OCI-LY7 (cell line): ENCODE results near the gene DOCK3. TPM values are rescaled to one million over a fixed set of nuclear protein-coding genes. Genes with fewer than 3 reads are reported as not detected.

Source experiments
- BruUV-seq: library from RNA; stranded (reverse); fragments of 400-500 nt; replicated peaks from 2 replicates; lab custom pipeline; 2021; lab: Mats Ljungman, UMichigan
- CTCF ChIA-PET: fragments of 300-600 bp; sonication (Branson Sonifier 250); formaldehyde crosslinking; loops from one replicate; lab custom pipeline; 2022; ENCODE audit warnings: antibody characterized with exemption; ENCODE audit not compliant: unreplicated experiment; lab: Charles Lee
- POLR2A ChIA-PET: fragments of 300-600 bp; sonication (Branson Sonifier 250); formaldehyde crosslinking; loops from one replicate; lab custom pipeline; 2022; ENCODE audit warnings: antibody characterized with exemption; lab: Charles Lee
- DNase-seq: peaks from one replicate; pipeline ENCODE4 v3.0.0-alpha.2; 2015; ENCODE audit warnings: low spot score
- H2AFZ ChIP-seq: fragments of 200-600 bp; sonication (generic), shearing (Covaris generic); 2 replicates; pipeline ENCODE4 v1.6.1; 2014; ENCODE audit warnings: mild to moderate bottlenecking, antibody characterized with exemption, low read length, moderate library complexity
- H3K27ac ChIP-seq: fragments of 200-600 bp; sonication (generic); 2 replicates; pipeline ENCODE4 v1.5.1; 2014; ENCODE audit warnings: mixed run types, low read depth, mild to moderate bottlenecking, moderate library complexity, low read length, inconsistent platforms; ENCODE audit not compliant: poor library complexity, severe bottlenecking
- H3K36me3 ChIP-seq: fragments of 200-600 bp; sonication (generic); 2 replicates; pipeline ENCODE4 v1.6.1; 2014; ENCODE audit warnings: mild to moderate bottlenecking, antibody characterized with exemption, low read length, moderate library complexity, mixed read lengths; ENCODE audit not compliant: insufficient read depth
- H3K4me1 ChIP-seq: fragments of 200-600 bp; sonication (generic); 2 replicates; pipeline ENCODE4 v1.5.1; 2014; ENCODE audit warnings: mild to moderate bottlenecking, low read length; ENCODE audit not compliant: insufficient read depth, poor library complexity, severe bottlenecking
- H3K4me2 ChIP-seq: fragments of 200-600 bp; sonication (generic); 2 replicates; pipeline ENCODE4 v1.6.1; 2014; ENCODE audit warnings: mild to moderate bottlenecking, low read length
- H3K4me3 ChIP-seq: fragments of 200-600 bp; sonication (generic); 2 replicates; pipeline ENCODE4 v1.5.1; 2014; ENCODE audit warnings: mild to moderate bottlenecking, low read depth, low read length; ENCODE audit not compliant: poor library complexity, severe bottlenecking
- H3K79me2 ChIP-seq: fragments of 200-600 bp; sonication (generic); 2 replicates; pipeline ENCODE4 v1.6.1; 2016; ENCODE audit warnings: low read depth, mild to moderate bottlenecking, low read length, moderate library complexity, mixed read lengths; ENCODE audit not compliant: insufficient read depth
- H3K9me2 ChIP-seq: fragments of 200-600 bp; sonication (generic); 2 replicates; pipeline ENCODE4 v1.6.1; 2016; ENCODE audit warnings: mild to moderate bottlenecking, low read length, mixed read lengths; ENCODE audit not compliant: insufficient read depth
- H3K9me3 ChIP-seq: fragments of 200-600 bp; sonication (generic); 2 replicates; pipeline ENCODE4 v1.6.1; 2014; ENCODE audit warnings: mild to moderate bottlenecking, mixed run types, low read length, mixed read lengths
- H4K20me1 ChIP-seq: fragments of 200-600 bp; sonication (generic); 2 replicates; pipeline ENCODE4 v1.6.1; 2014; ENCODE audit warnings: mild to moderate bottlenecking, antibody characterized with exemption, low read length, moderate library complexity, mixed read lengths; ENCODE audit not compliant: insufficient read depth
- EZH2phosphoT487 ChIP-seq: fragments of 200-600 bp; sonication (generic); IDR thresholded peaks from 2 replicates; pipeline ENCODE4 v1.6.1; 2018; ENCODE audit warnings: low read depth, borderline replicate concordance, mild to moderate bottlenecking, mixed run types, antibody characterized with exemption, low read length, moderate library complexity, mixed read lengths
- intact Hi-C: fragments of 100-400 bp; cut with micrococcal nuclease; formaldehyde crosslinking; loops from one replicate; pipeline ENCODE4 v1.10.0; 2022; ENCODE audit not compliant: unreplicated experiment
- total RNA-seq, 2 experiments: library from RNA; depleted of rRNA in 1 of 2; stranded (reverse); fragments of >200 nt in 1 of 2; shearing (Covaris generic) in 1 of 2; gene quantifications; 2 replicates each; pipeline ENCODE4 v1.2.3, GENCODE V29; 2014 to 2022
- TF ChIP-seq, protein P1 (sequence below): fragments of 200-600 bp; sonication (generic); conservative IDR thresholded peaks from 2 replicates; pipeline ENCODE4 v1.5.1; 2014; ENCODE audit warnings: mild to moderate bottlenecking, antibody characterized with exemption, low read length, moderate library complexity, mixed read lengths

The DOCK3 gene
- total RNA-seq, 2 experiments from 2014 or later: not detected

GRCh38 chr3:51378726-51379125 lies 704.0 kb downstream of the DOCK3 start:
- H3K9me3 ChIP-seq: no peaks in the 10 kb centered on the region
- H3K4me3 ChIP-seq: no peak overlapping the region
- H3K79me2 ChIP-seq: peaks cover 5% of the 10 kb centered on the region; the same call in 1 of the 2 replicates
- POLR2A ChIA-PET: interaction anchor here (0.6 kb wide), 1 partner anchor 72 kb away, joined by 3 read pairs; no protein-coding TSS in a partner anchor
- H4K20me1 ChIP-seq: no peaks in the 10 kb centered on the region
- H3K4me1 ChIP-seq: peaks cover 9% of the 10 kb centered on the region
- TF ChIP-seq, protein P1, sequence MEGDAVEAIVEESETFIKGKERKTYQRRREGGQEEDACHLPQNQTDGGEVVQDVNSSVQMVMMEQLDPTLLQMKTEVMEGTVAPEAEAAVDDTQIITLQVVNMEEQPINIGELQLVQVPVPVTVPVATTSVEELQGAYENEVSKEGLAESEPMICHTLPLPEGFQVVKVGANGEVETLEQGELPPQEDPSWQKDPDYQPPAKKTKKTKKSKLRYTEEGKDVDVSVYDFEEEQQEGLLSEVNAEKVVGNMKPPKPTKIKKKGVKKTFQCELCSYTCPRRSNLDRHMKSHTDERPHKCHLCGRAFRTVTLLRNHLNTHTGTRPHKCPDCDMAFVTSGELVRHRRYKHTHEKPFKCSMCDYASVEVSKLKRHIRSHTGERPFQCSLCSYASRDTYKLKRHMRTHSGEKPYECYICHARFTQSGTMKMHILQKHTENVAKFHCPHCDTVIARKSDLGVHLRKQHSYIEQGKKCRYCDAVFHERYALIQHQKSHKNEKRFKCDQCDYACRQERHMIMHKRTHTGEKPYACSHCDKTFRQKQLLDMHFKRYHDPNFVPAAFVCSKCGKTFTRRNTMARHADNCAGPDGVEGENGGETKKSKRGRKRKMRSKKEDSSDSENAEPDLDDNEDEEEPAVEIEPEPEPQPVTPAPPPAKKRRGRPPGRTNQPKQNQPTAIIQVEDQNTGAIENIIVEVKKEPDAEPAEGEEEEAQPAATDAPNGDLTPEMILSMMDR: no peak
- TF ChIP-seq EZH2phosphoT487: no peak
- intact Hi-C loops: loop anchor here (10.0 kb wide), 1 partner anchor 274 kb away; no protein-coding TSS in a partner anchor
- H3K9me2 ChIP-seq: no peaks in the 10 kb centered on the region
- no peak overlapping the region for H3K27ac ChIP-seq
- H3K4me2 ChIP-seq: no peak overlapping the region
- no peaks in the 10 kb centered on the region for H3K36me3 ChIP-seq
- CTCF ChIA-PET: no interaction called here
- BruUV-seq: no TSS peak
- DNase-seq: no peak
- H2AFZ ChIP-seq: no peak overlapping the region

- ChIA-PET POLR2A (no interaction called here), CTCF (no interaction called here)
- intact Hi-C loops: loop anchor here (10.0 kb wide), 1 partner anchor 274 kb away; no protein-coding TSS in a partner anchor
- no peaks in the 10 kb centered on the region for H4K20me1 ChIP-seq
- H2AFZ ChIP-seq: no peak overlapping the region
- H3K4me1 ChIP-seq: peaks cover 10% of the 10 kb centered on the region
- DNase-seq: no peak
- peaks cover 9% of the 10 kb centered on the region; the same call in 1 of the 2 replicates for H3K79me2 ChIP-seq
- no peak overlapping the region for H3K4me2 ChIP-seq
- H3K9me2 ChIP-seq: no peaks in the 10 kb centered on the region
- H3K4me3 ChIP-seq: no peak overlapping the region
- BruUV-seq: no TSS peak
- no peaks in the 10 kb centered on the region for H3K9me3 ChIP-seq
- H3K36me3 ChIP-seq: no peaks in the 10 kb centered on the region
- H3K27ac ChIP-seq: no peak overlapping the region
- no peak for TF ChIP-seq EZH2phosphoT487
- TF ChIP-seq, protein P1: no peak
These were observed 704.6 kb downstream of the DOCK3 start for GRCh38 chr3:51379301-51379700.

GRCh38 chr3:51379746-51380455 lies 705.2 kb downstream of the DOCK3 start:
- CTCF ChIA-PET: no interaction called here
- Histone ChIP-seq H3K36me3 (no peaks in the 10 kb centered on the region), H3K9me2 (no peaks in the 10 kb centered on the region), H3K9me3 (no peaks in the 10 kb centered on the region), H3K27ac (no peak overlapping the region), H3K4me2 (no peak overlapping the region), H3K79me2 (peaks cover 9% of the 10 kb centered on the region; the same call in 1 of the 2 replicates), H4K20me1 (no peaks in the 10 kb centered on the region), H2AFZ (no peak overlapping the region), H3K4me1 (peaks cover 10% of the 10 kb centered on the region), H3K4me3 (no peak overlapping the region)
- BruUV-seq: no TSS peak
- POLR2A ChIA-PET: interaction anchor here (1.1 kb wide), 1 partner anchor 120 kb away, joined by 3 read pairs; the partner anchor contains the start of gene DCAF1
- intact Hi-C loops: loop anchor here (10.0 kb wide), 1 partner anchor 275 kb away; no protein-coding TSS in a partner anchor
- no peak for DNase-seq
- TF ChIP-seq, protein P1: no peak
- TF ChIP-seq EZH2phosphoT487: no peak
